Gastroesophageal sphincter (tissue), 4 donors: Measurements from ENCODE around the gene STPG4. TPM values are rescaled to one million over a fixed set of nuclear protein-coding genes. Genes with fewer than 3 reads are reported as not detected.

ENCODE experiments used
- ATAC-seq: fragments of 150-250 bp; one replicate; pipeline ENCODE4 v1.9.1; 2016; ENCODE audit warnings: mild to moderate bottlenecking, moderate library complexity
- H3K27ac ChIP-seq, 4 donors: fragments of 200-600 bp; sonication (generic) in 3 of 4; 1 replicate in 3 of 4; 2 replicates in 1 of 4; pipeline ENCODE4 v1.5.1; 2016 to 2019
- H3K27me3 ChIP-seq: fragments of 200-600 bp; sonication (generic); one replicate; pipeline ENCODE4 v1.5.1; 2019
- H3K36me3 ChIP-seq, 2 donors: fragments of 200-600 bp; sonication (generic); one replicate each; pipeline ENCODE4 v1.5.1; 2019; ENCODE audit warnings: control low read depth in 1 of 2
- H3K4me1 ChIP-seq, 3 donors: fragments of 200-600 bp; sonication (generic); 1 replicate in 2 of 3; 2 replicates in 1 of 3; pipeline ENCODE4 v1.5.1; 2016 to 2019; ENCODE audit warnings: control low read depth in 2 of 3
- H3K4me3 ChIP-seq, 2 donors: fragments of 200-600 bp; sonication (generic); one replicate each; pipeline ENCODE4 v1.5.1; 2019; ENCODE audit warnings: mild to moderate bottlenecking in 1 of 2, moderate library complexity in 1 of 2
- H3K9me3 ChIP-seq, 3 donors: fragments of 200-600 bp; sonication (generic); one replicate each; pipeline ENCODE4 v1.5.1; 2017 to 2019; ENCODE audit warnings: control low read depth in 2 of 3
- EP300 ChIP-seq: sonication (generic); formaldehyde crosslinking; IDR thresholded peaks from one replicate; pipeline ENCODE4 v1.6.1; 2017; ENCODE audit warnings: antibody characterized with exemption, mild to moderate bottlenecking
- POLR2A ChIP-seq, 2 donors: fragments of 450-650 bp; IDR thresholded peaks; one replicate each; pipeline ENCODE4 v1.6.1; 2017; ENCODE audit warnings: antibody characterized with exemption in 2 of 2, mild to moderate bottlenecking in 2 of 2, moderate library complexity in 1 of 2
- POLR2AphosphoS5 ChIP-seq: sonication (generic); formaldehyde crosslinking; IDR thresholded peaks from one replicate; pipeline ENCODE4 v1.6.1; 2017; ENCODE audit warnings: antibody characterized with exemption
- WGBS, 2 donors: methylation state at CpG; one replicate each; pipeline ENCODE4 v1.1.5; 2018; ENCODE audit warnings: low coverage in 1 of 2; 5-methylcytosine and 5-hydroxymethylcytosine counted together
- total RNA-seq, 4 donors: library from RNA; depleted of rRNA; stranded (reverse); fragments of >200 nt; gene quantifications; one replicate each; pipeline ENCODE4 v1.1.0, GENCODE V29; 2016
- TF ChIP-seq, protein P1 (sequence below), 4 experiments: fragments of 200-600 bp in 2 of 4; fragments of 450-650 bp in 2 of 4; sonication (generic) in 1 of 4; IDR thresholded peaks; one replicate each; pipeline ENCODE4 v1.5.1; 2017 to 2019; ENCODE audit warnings: antibody characterized with exemption in 4 of 4, mild to moderate bottlenecking in 2 of 4, moderate library complexity in 2 of 4

STPG4 gene
- total RNA-seq, 4 donors from 2014 or later, result 0.23 to 0.67 TPM; not detected in 2

DNA sequence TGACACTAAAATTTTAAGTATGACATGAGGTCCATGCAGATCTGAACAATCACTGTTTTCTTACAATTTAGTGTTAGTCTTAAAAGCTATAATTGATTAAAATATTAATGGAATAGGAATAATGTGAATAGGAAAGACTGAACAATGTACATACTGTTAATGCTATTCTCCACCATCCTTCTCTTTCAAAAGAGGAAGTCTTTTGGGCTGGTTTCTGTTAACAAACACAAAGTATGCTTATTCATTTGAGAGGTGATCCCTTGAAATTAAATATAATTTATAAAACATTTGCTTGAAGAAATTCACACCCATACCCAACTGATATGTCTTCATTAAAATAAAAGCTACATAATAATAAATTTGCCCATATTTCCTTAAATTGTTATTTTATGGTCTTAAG, 2.3 kb downstream of the STPG4 start:
- Histone ChIP-seq H3K9me3 (no peaks in the 10 kb centered on the region), H3K27ac (no peak overlapping the region), H3K27me3 (no peaks in the 10 kb centered on the region), H3K36me3 (peaks cover 4 to 70% of the 10 kb centered on the region in 2 donors), H3K4me3 (no peak overlapping the region), H3K4me1 (no peaks in the 10 kb centered on the region)
- TF ChIP-seq EP300 (no peak), POLR2A (IDR thresholded peaks at IDR 0.05) (no peak), POLR2AphosphoS5 (no peak)
- TF ChIP-seq, protein P1, sequence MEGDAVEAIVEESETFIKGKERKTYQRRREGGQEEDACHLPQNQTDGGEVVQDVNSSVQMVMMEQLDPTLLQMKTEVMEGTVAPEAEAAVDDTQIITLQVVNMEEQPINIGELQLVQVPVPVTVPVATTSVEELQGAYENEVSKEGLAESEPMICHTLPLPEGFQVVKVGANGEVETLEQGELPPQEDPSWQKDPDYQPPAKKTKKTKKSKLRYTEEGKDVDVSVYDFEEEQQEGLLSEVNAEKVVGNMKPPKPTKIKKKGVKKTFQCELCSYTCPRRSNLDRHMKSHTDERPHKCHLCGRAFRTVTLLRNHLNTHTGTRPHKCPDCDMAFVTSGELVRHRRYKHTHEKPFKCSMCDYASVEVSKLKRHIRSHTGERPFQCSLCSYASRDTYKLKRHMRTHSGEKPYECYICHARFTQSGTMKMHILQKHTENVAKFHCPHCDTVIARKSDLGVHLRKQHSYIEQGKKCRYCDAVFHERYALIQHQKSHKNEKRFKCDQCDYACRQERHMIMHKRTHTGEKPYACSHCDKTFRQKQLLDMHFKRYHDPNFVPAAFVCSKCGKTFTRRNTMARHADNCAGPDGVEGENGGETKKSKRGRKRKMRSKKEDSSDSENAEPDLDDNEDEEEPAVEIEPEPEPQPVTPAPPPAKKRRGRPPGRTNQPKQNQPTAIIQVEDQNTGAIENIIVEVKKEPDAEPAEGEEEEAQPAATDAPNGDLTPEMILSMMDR (IDR thresholded peaks at IDR 0.05), result no peak
- no peak for ATAC-seq

DNA sequence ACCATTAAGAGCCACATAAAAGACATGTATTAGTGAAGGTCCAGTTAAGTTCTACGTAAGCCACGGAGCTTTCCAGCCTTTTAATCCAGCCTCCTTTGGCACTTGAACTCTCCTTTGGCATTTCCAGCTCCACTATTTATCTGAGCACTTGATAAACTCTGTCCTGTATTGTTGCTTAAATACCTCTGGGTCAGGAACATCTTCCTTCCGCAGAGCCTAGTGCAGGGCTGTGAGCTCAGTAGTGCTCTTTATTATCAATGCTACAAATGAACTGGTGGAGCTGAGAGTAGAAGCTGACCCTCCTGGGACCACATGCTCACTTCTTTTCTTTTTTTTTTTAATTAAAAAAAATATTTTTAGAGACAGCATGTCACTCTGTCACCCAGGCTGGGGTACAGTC, 4.9 kb downstream of the STPG4 start:
- no peaks in the 10 kb centered on the region for H3K4me1 ChIP-seq
- no peaks in the 10 kb centered on the region for H3K9me3 ChIP-seq
- no peak overlapping the region for H3K4me3 ChIP-seq
- H3K27me3 ChIP-seq, result no peaks in the 10 kb centered on the region
- no peak for ATAC-seq
- 82 to 100% methylated on average over 2 to 3 of the region's 3 CpGs for WGBS, 2 donors
- no peak overlapping the region for H3K27ac ChIP-seq
- peaks cover 4 to 85% of the 10 kb centered on the region in 2 donors for H3K36me3 ChIP-seq
- TF ChIP-seq, protein P1 (IDR thresholded peaks at IDR 0.05), result no peak
- TF ChIP-seq EP300, result no peak
- TF ChIP-seq POLR2A (IDR thresholded peaks at IDR 0.05), result no peak
- no peak for TF ChIP-seq POLR2AphosphoS5

DNA sequence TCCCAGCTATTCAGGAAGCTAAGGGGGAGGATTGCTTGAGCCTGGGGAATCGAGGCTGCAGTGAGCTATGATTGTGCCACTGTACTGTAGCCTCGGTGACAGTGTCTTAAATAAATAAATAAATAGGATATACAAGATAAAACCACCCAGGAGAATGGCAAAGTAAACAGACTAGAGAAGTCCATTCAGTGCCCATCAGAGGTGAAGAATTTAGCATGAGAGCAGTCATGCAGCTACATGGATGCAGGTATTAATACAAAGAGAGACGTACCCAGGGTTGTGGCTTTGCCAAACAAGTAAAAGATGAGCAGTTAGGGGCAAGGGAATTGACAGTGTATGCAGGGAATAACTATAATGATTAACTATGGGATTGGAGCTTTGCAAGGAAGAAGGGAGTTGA, 8.1 kb downstream of the STPG4 start:
- Histone ChIP-seq H3K27me3 (no peaks in the 10 kb centered on the region), H3K4me1 (no peaks in the 10 kb centered on the region), H3K9me3 (no peaks in the 10 kb centered on the region), H3K4me3 (no peak overlapping the region), H3K27ac (no peak overlapping the region), H3K36me3 (peaks cover 4 to 85% of the 10 kb centered on the region in 2 donors)
- TF ChIP-seq POLR2A (IDR thresholded peaks at IDR 0.05) (no peak), POLR2AphosphoS5 (no peak), EP300 (no peak)
- TF ChIP-seq, protein P1 (IDR thresholded peaks at IDR 0.05), result no peak
- WGBS, 2 donors, result 100% methylated on average over 1 of the region's 3 CpGs
- ATAC-seq, result no peak

DNA sequence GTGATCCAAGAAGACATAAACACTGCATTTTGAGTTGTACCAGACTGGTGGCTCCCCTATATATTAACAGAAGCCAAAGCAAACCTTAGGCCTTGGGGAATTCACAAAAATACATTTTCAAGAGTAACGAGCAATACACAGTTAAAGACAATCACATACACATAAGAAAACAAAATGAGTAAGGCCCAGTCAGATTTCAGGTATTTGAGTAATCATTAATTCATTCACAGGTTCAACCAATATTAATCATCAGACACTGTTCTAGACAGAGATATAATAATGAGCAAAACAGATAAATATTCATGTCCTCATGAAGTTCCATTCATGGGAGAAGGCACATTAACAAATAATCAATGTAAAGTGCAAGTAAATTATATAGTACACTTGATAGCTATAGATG, 9.6 kb downstream of the STPG4 start:
- Histone ChIP-seq H3K4me3 (no peak overlapping the region), H3K9me3 (no peaks in the 10 kb centered on the region), H3K27ac (no peak overlapping the region), H3K27me3 (no peaks in the 10 kb centered on the region), H3K4me1 (no peaks in the 10 kb centered on the region), H3K36me3 (peaks cover 0 to 84% of the 10 kb centered on the region in 2 donors)
- WGBS, 2 donors, result 82% methylated on average over 1 of the region's 1 CpG; no CpG with 5 or more reads in 1 of the 2 donors
- ATAC-seq, result no peak
- no peak for TF ChIP-seq EP300
- TF ChIP-seq, protein P1 (IDR thresholded peaks at IDR 0.05), result no peak
- no peak for TF ChIP-seq POLR2AphosphoS5
- no peak for TF ChIP-seq POLR2A (IDR thresholded peaks at IDR 0.05)

DNA sequence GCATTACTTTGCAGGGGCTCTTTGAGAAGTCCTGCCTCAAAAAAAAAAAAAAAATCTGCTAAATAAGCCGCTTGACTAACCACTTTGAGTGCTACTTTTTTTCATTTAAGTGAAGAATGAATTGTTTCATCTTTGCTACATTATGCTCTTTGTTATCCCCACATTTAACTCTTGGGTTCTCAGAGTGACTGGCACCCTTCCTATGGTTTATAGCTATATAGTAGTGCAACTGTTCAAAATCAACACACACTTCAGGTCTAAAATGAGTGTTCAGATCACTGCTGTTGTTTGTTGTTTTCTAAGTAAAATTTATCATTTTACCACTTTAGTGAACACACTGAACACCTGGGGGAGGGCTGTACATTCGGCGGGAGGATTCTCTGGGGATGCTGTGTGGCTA, 13.6 kb downstream of the STPG4 start:
- TF ChIP-seq EP300 (no peak), POLR2A (IDR thresholded peaks at IDR 0.05) (no peak), POLR2AphosphoS5 (no peak)
- TF ChIP-seq, protein P1 (IDR thresholded peaks at IDR 0.05), result no peak
- no peaks in the 10 kb centered on the region for H3K9me3 ChIP-seq
- H3K4me3 ChIP-seq, result no peak overlapping the region
- peaks cover 0 to 52% of the 10 kb centered on the region in 2 donors for H3K36me3 ChIP-seq
- ATAC-seq, result no peak
- 93 to 94% methylated on average over 3 of the region's 3 CpGs for WGBS, 2 donors
- no peak overlapping the region for H3K27ac ChIP-seq
- H3K4me1 ChIP-seq, result no peaks in the 10 kb centered on the region
- no peaks in the 10 kb centered on the region for H3K27me3 ChIP-seq
